Neural cell (in vitro differentiated cells): Measurements from ENCODE around the gene PPM1H.

Experiments used
- CTCF ChIP-seq: fragments of 450-650 bp; IDR thresholded peaks from 2 replicates; pipeline ENCODE4 v1.5.1; 2014; ENCODE audit warnings: antibody characterized with exemption, mild to moderate bottlenecking, moderate library complexity; ENCODE audit not compliant: poor library complexity, severe bottlenecking
- EP300 ChIP-seq: fragments of 450-650 bp; conservative IDR thresholded peaks from 2 replicates; pipeline ENCODE4 v1.6.1; 2014; ENCODE audit warnings: antibody characterized with exemption, mild to moderate bottlenecking, moderate library complexity; ENCODE audit not compliant: poor library complexity, severe bottlenecking
- EZH2 ChIP-seq: fragments of 200-600, 300-800 bp; shearing (Covaris generic), sonication (generic); IDR thresholded peaks from 2 replicates; pipeline ENCODE4 v1.6.1; 2014; ENCODE audit warnings: antibody characterized with exemption, low read length, borderline replicate concordance, mild to moderate bottlenecking; ENCODE audit not compliant: insufficient read depth, poor library complexity, severe bottlenecking
- POLR2AphosphoS5 ChIP-seq: IDR thresholded peaks from 2 replicates; pipeline ENCODE4 v1.6.1; 2012
- REST ChIP-seq: IDR thresholded peaks from 2 replicates; pipeline ENCODE4 v1.6.1; 2012; ENCODE audit warnings: borderline replicate concordance
- SMC3 ChIP-seq: fragments of 450-650 bp; conservative IDR thresholded peaks from 2 replicates; pipeline ENCODE4 v1.6.1; 2014; ENCODE audit warnings: antibody characterized with exemption, mild to moderate bottlenecking, moderate library complexity; ENCODE audit not compliant: poor library complexity
- TAF1 ChIP-seq: IDR thresholded peaks from 2 replicates; pipeline ENCODE4 v1.6.1; 2012; ENCODE audit warnings: low read depth

- TF ChIP-seq CTCF (no peak), EZH2 (no peak), REST (no peak), TAF1 (no peak), POLR2AphosphoS5 (no peak), SMC3 (no peak), EP300 (no peak)
Observed at GRCh38 chr12:62846491-62846890, 88.5 kb downstream of the PPM1H start.
